Effector memory CD4-positive, alpha-beta T cell (primary cell): Measurements from ENCODE around the gene ACY1.
A peak's percentile ranks its signal among the peaks of the same experiment; 100 is the strongest.

Source experiments
- DNase-seq, 3 donors: peaks; one replicate each; pipeline ENCODE4 v3.0.0-alpha.2; 2020
- H3K27ac ChIP-seq: 2 replicates; pipeline ENCODE4 v1.7.0; 2013; ENCODE audit warnings: mild to moderate bottlenecking, low read length, moderate library complexity; ENCODE audit not compliant: insufficient read depth, poor library complexity, severe bottlenecking
- H3K27me3 ChIP-seq: replicated peaks from 2 replicates; pipeline ENCODE4 v1.7.0; 2013; ENCODE audit warnings: mild to moderate bottlenecking, low read length; ENCODE audit not compliant: insufficient read depth, control insufficient read depth, poor library complexity, severe bottlenecking
- H3K36me3 ChIP-seq: 2 replicates; pipeline ENCODE4 v1.7.0; 2013; ENCODE audit warnings: mild to moderate bottlenecking, low read length, moderate library complexity; ENCODE audit not compliant: control insufficient read depth, insufficient read depth
- H3K4me1 ChIP-seq: 2 replicates; pipeline ENCODE4 v1.7.0; 2013; ENCODE audit warnings: low read length, mild to moderate bottlenecking; ENCODE audit not compliant: control insufficient read depth, insufficient read depth, poor library complexity, severe bottlenecking
- H3K4me3 ChIP-seq: 2 replicates; pipeline ENCODE4 v1.7.0; 2013; ENCODE audit warnings: low read length, low read depth, mild to moderate bottlenecking; ENCODE audit not compliant: insufficient read depth, poor library complexity, severe bottlenecking
- H3K9me3 ChIP-seq: 2 replicates; pipeline ENCODE4 v1.7.0; 2013; ENCODE audit warnings: mild to moderate bottlenecking, low read length, moderate library complexity; ENCODE audit not compliant: control insufficient read depth

The ACY1 gene

DNA sequence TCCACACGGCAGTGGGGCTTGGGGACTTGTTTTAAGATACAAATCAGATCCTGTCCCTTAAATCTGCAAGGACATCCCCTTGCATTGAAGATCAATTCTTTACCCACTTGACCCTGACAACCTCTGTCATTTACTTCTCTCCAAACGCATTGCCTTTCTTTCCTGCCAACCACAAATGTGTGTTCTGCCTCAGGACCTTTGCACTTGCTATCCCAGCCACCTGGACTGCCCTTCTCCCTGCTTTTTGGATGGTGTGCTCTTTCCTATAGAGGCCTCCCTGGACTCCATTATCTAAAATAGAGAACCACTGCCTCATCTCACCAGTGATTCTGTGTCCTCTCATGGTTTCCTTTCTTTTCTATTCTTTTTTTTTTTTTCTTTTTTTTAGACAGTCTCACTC, 13.8 kb downstream of the ACY1 start:
- Histone ChIP-seq H3K27me3 (no peaks in the 10 kb centered on the region), H3K4me1 (peaks cover 20% of the 10 kb centered on the region), H3K4me3 (no peak overlapping the region), H3K9me3 (no peaks in the 10 kb centered on the region), H3K27ac (no peak overlapping the region), H3K36me3 (peaks cover 21% of the 10 kb centered on the region)
- DNase-seq, result no peak

DNA sequence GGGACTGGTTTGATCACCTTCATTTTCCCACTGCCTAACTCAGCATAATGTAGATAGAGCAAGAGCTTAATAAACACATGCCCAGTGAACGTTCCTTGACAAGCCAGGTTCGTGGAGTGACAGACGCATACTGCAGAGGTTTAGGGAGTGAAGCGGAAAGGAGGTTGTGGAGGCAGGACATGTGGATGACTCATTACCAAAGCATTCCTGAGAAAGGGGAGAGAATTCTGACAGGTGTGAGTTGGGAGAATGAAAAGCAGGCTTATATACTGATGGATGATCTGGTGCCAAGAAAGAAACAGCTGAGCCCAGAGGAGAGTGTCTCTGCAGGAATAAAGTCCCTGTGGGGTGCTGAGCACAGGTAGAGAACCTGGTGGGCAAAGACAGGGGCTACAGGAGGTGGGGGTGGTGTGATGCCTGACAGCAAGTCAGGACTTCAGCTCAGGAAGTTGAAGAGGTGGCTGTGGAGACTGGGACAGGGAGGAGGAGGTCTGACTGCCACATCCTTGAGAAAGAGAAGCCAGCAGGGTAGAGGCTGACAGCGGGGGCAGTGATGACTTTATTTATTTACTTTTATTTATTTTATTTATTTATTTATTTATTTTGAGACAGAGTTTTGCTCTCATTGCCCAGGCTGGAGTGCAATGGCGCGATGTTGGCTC, 14.7 kb downstream of the ACY1 start:
- no peak overlapping the region for H3K27ac ChIP-seq
- peaks cover 15% of the 10 kb centered on the region for H3K36me3 ChIP-seq

DNA sequence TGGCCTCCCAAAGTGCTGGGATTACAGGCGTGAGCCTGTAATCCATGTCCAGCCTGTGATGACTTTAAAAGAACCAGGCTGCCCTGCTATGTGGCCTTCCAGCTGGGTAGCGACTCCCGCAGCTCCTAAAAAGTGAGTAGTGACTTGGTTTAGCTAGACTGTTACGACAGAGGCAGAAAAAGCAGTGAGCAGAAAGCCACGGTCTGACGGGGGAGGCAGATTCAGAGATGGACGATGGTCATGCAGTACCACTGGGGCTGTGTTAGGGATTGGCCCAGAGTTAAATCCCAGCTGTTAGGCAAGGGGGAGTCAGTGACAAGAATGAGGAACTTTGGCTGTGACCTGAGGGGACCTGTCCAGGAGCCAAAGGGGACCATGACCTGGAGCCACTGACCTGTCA, 15.4 kb downstream of the ACY1 start:
- Histone ChIP-seq H3K4me1 (peaks cover 20% of the 10 kb centered on the region), H3K9me3 (no peaks in the 10 kb centered on the region), H3K36me3 (peaks cover 11% of the 10 kb centered on the region), H3K27ac (no peak overlapping the region), H3K27me3 (no peaks in the 10 kb centered on the region), H3K4me3 (no peak overlapping the region)
- no peak for DNase-seq

More for the DNA sequence above, 14.7 kb downstream of the ACY1 start:
- no peak for DNase-seq
- H3K27me3 ChIP-seq, result no peaks in the 10 kb centered on the region
- peaks cover 20% of the 10 kb centered on the region for H3K4me1 ChIP-seq
- H3K4me3 ChIP-seq, result no peak overlapping the region
- H3K9me3 ChIP-seq, result no peaks in the 10 kb centered on the region

DNA sequence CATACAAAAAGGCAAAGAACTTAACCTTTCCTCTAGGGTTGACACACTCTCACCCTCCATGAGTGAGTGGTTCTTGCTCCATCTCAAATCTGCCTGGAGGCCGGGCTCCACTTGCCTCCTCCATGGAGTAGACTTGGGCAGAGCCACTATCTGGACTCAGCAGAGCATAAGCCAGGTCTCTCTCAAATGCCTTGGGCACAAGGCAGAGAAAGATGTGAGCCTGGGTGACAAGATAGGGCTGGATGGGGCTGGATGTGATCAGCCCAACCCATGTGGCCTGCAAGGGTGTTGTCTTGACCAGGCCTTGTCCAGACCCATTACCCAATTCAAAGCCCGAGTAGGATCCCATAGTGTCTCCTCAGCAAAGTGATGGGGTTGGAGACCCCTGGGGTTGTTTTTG, 16.5 kb downstream of the ACY1 start:
- no peaks in the 10 kb centered on the region for H3K27me3 ChIP-seq
- H3K27ac ChIP-seq, result no peak overlapping the region
- H3K4me3 ChIP-seq, result no peak overlapping the region
- DNase-seq, result no peak
- peaks cover 12% of the 10 kb centered on the region for H3K4me1 ChIP-seq
- no peaks in the 10 kb centered on the region for H3K9me3 ChIP-seq
- H3K36me3 ChIP-seq, result peaks cover 2% of the 10 kb centered on the region

DNA sequence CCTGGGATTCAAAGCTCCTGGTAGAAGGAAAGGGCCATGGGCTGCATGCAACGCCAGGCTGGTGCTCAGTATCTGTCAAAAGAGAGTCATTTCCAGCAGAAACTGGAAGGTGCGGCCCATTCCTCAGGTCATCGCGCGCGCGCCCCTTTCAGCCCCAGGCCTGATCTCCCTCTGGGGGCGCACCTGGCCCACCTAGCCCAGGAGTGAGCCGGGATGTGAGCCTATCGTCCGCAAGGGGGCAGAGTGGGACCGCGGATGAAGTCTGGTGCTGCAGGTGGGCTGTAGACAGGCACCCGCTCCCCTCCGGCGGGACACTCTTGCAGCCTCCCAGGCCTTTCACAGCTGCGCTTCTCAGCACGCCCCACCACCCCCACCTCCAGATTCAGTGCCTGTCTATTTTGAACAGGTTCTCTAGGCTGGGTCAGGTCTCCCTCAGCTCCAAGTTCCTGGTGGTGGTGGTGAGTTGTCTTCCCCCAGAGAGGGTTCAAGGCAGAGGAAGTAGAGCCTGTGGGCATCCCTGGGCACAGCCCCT, 18.2 kb downstream of the ACY1 start:
- no peaks in the 10 kb centered on the region for H3K9me3 ChIP-seq
- no peak overlapping the region for H3K4me3 ChIP-seq
- peaks cover 17% of the 10 kb centered on the region for H3K4me1 ChIP-seq
- H3K27me3 ChIP-seq, result no peaks in the 10 kb centered on the region
- H3K27ac ChIP-seq, result no peak overlapping the region
- peak; percentile 72 to 79 (median 77) for DNase-seq
- no peaks in the 10 kb centered on the region for H3K36me3 ChIP-seq

DNA sequence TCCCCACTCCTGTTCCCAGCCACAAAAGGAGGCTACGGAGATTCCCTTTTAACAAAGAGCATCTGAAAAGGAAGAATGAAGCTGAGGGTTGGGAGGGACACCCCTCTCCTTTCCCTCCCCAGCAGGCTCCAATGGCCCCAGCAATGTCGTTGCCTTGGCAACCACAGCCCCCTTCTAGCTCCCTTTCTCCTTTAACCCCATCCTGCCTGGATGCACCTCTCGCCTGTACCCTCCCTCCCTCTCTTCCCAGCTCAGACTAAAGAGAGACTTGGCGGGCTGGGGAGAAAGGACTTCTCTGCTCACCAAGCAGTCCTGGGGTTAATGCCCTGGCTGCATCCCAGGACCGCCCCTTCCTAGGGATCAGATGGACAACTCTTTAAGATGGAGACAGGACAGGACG, 19.4 kb downstream of the ACY1 start:
- no peak overlapping the region for H3K4me3 ChIP-seq
- H3K27ac ChIP-seq, result no peak overlapping the region
- no peaks in the 10 kb centered on the region for H3K36me3 ChIP-seq
- no peaks in the 10 kb centered on the region for H3K27me3 ChIP-seq
- H3K9me3 ChIP-seq, result no peaks in the 10 kb centered on the region
- peaks cover 17% of the 10 kb centered on the region for H3K4me1 ChIP-seq
- no peak for DNase-seq

DNA sequence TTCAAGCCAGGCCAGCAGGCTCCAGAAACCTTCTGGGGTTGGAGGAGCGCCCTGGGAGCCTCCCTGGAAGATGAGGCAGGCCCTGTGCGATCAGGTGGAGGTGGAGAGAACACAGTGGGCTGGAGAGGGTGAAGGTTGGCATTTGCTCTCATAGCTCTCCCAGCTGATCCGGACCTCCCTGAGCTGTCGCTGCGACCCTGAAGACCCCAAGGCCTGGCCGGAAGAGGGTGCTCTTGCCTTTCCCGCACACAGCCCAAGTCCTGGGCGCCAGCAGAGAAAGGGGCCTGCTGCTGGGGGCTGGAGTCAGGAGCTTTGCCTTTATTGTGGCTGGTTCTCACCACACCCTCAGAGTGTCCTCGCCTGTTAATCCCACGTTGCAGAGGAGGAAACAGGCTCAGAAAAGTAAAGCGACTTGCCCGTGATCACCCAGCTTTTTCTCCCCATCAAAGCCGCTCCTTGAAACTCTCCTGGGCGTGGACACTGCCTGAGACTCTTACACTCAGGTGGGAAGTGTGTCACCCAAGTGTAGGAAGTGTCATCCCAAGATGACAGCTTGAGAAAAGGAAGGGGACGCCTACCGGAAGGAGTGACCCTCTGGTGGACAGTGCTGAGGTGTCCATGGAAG, 20.9 kb downstream of the ACY1 start:
- no peaks in the 10 kb centered on the region for H3K9me3 ChIP-seq
- H3K36me3 ChIP-seq, result no peaks in the 10 kb centered on the region
- no peaks in the 10 kb centered on the region for H3K27me3 ChIP-seq
- no peak for DNase-seq
- no peak overlapping the region for H3K4me3 ChIP-seq
- no peak overlapping the region for H3K27ac ChIP-seq
- H3K4me1 ChIP-seq, result peaks cover 17% of the 10 kb centered on the region

DNA sequence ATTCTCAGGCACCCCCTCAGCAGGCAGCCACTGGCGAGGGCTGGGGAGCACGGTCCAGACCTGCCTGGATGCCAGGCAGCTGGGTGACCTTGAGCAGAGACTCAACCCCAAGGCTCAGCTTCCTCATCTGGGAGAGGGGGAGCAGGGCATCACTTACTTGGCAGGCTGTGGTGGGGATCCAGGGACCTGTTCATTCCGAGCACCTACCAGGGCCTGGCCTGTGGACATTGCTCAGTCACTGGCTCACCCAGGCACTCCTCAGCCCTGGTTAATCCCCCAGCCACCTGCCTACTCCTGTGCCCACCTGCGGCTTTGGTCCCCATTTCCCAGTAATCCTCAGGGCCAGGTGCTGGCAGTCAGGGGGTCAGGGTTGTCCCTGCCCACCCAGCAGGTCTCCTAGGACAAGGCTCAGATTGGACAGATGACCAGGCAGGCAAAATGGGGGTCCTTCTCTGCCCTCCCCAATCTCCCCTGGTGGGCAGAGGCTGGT, 21.6 kb downstream of the ACY1 start:
- H3K27me3 ChIP-seq, result no peaks in the 10 kb centered on the region
- no peak overlapping the region for H3K27ac ChIP-seq

DNA sequence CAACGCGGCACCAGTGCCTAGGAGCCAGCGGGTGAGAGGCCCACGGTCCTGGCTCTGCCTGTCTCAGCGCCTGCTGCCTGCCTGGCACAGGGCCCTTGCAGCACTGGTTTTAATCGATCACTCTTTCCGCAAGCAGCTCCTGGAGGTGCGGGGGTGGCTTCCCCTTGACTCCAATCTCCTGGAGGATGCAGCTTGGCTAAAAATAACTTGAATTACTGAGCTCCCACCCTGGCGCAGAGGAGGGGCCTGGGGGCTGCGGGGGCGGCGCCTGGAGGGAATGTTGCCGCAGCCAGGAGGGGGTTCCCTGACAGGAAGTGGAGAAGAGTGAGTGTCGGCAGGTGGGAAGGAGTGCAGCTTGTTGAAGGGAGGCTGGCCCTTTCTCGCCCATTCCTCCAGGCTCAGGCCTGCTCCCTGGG, 22.2 kb downstream of the ACY1 start:
- no peaks in the 10 kb centered on the region for H3K9me3 ChIP-seq
- no peaks in the 10 kb centered on the region for H3K36me3 ChIP-seq
- H3K27me3 ChIP-seq, result no peaks in the 10 kb centered on the region
- H3K4me1 ChIP-seq, result peaks cover 17% of the 10 kb centered on the region
- no peak for DNase-seq
- H3K27ac ChIP-seq, result no peak overlapping the region
- H3K4me3 ChIP-seq, result no peak overlapping the region

More for the DNA sequence above, 21.6 kb downstream of the ACY1 start:
- Histone ChIP-seq H3K4me1 (peaks cover 17% of the 10 kb centered on the region), H3K4me3 (no peak overlapping the region), H3K36me3 (no peaks in the 10 kb centered on the region), H3K9me3 (no peaks in the 10 kb centered on the region)
- DNase-seq, result no peak
